ENCODE data around the gene TSGA10IP.

TSGA10IP gene

DNA sequence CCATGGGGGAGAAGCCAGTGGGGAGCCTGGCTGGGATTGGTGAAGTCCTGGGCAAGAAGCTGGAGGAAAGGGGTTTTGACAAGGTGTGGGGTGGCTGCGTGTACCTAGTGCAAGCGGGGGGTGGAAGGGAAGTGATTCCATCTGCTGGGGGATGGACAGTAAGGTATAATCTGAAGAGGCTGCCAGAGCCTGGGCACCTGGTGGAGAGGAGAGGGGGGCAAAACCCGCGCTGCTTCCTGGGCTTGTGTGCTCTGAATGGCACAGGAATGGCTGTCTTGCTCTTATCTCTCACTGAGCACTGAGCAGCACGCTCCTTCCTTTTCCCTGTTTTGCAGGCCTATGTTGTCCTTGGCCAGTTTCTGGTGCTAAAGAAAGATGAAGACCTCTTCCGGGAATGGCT is 58.0 kb downstream of the TSGA10IP start:
- H3K9me3 Mint-ChIP-seq = no peaks in the 10 kb centered on the region
- H3K27ac Mint-ChIP-seq = peak overlapping the region; percentile 93
- H3K4me3 Mint-ChIP-seq = peak overlapping the region; percentile 100
- no peak for DNase-seq
- peaks cover 31% of the 10 kb centered on the region for H3K36me3 Mint-ChIP-seq (ENCODE audit: low read depth)
- no peaks in the 10 kb centered on the region for H3K27me3 Mint-ChIP-seq (ENCODE audit: low read depth, poor library complexity)
- peaks cover 28% of the 10 kb centered on the region for H3K4me1 Mint-ChIP-seq
- TF ChIP-seq CTCF (IDR thresholded peaks at IDR 0.05) = no peak

GRCh38 chr11:66004186-66004585 is 58.9 kb downstream of the TSGA10IP start:
- H3K27me3 Mint-ChIP-seq (ENCODE audit: low read depth, poor library complexity) = no peaks in the 10 kb centered on the region
- TF ChIP-seq CTCF (IDR thresholded peaks at IDR 0.05) = no peak
- peaks cover 22% of the 10 kb centered on the region for H3K36me3 Mint-ChIP-seq (ENCODE audit: low read depth)
- H3K4me1 Mint-ChIP-seq = peaks cover 36% of the 10 kb centered on the region
- no peak overlapping the region for H3K27ac Mint-ChIP-seq
- peak overlapping the region; percentile 68 for H3K4me3 Mint-ChIP-seq
- H3K9me3 Mint-ChIP-seq = no peaks in the 10 kb centered on the region
- DNase-seq = no peak

GRCh38 chr11:66006134-66006890 is 61.0 kb downstream of the TSGA10IP start:
- peaks cover 16% of the 10 kb centered on the region for H3K27me3 Mint-ChIP-seq (ENCODE audit: low read depth, poor library complexity)
- no peak overlapping the region for H3K27ac Mint-ChIP-seq
- H3K36me3 Mint-ChIP-seq (ENCODE audit: low read depth) = peaks cover 11% of the 10 kb centered on the region
- no peaks in the 10 kb centered on the region for H3K9me3 Mint-ChIP-seq
- peaks cover 36% of the 10 kb centered on the region for H3K4me1 Mint-ChIP-seq
- DNase-seq = no peak
- TF ChIP-seq CTCF (IDR thresholded peaks at IDR 0.05) = no peak
- H3K4me3 Mint-ChIP-seq = no peak overlapping the region

DNA sequence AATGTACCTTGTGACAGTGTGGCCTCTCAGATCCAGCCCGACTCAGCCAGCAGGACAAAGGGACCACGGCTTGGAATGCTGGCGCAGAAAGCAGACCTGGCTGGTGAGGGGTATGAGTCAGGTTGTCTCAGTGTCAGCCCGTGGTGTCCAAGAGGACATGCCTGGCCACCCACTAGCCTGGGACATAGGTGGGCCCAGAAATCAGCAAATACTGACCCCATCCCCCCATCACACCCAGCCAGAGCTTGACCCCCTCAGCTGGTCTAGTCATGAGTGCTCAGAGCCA is 61.6 kb downstream of the TSGA10IP start:
- no peak overlapping the region for H3K27ac Mint-ChIP-seq
- peaks cover 20% of the 10 kb centered on the region for H3K27me3 Mint-ChIP-seq (ENCODE audit: low read depth, poor library complexity)
- DNase-seq = no peak
- TF ChIP-seq CTCF (IDR thresholded peaks at IDR 0.05) = no peak
- no peak overlapping the region for H3K4me3 Mint-ChIP-seq
- H3K36me3 Mint-ChIP-seq (ENCODE audit: low read depth) = peaks cover 11% of the 10 kb centered on the region
- peaks cover 31% of the 10 kb centered on the region for H3K4me1 Mint-ChIP-seq
- no peaks in the 10 kb centered on the region for H3K9me3 Mint-ChIP-seq

- no peak overlapping the region for H3K27ac Mint-ChIP-seq
- H3K9me3 Mint-ChIP-seq = no peaks in the 10 kb centered on the region
- H3K27me3 Mint-ChIP-seq (ENCODE audit: low read depth, poor library complexity) = peaks cover 20% of the 10 kb centered on the region
- no peak for DNase-seq
- peaks cover 29% of the 10 kb centered on the region for H3K4me1 Mint-ChIP-seq
- H3K36me3 Mint-ChIP-seq (ENCODE audit: low read depth) = peaks cover 11% of the 10 kb centered on the region
- TF ChIP-seq CTCF (IDR thresholded peaks at IDR 0.05) = no peak
- H3K4me3 Mint-ChIP-seq = no peak overlapping the region
These were observed 61.9 kb downstream of the TSGA10IP start for GRCh38 chr11:66007201-66007634.

DNA sequence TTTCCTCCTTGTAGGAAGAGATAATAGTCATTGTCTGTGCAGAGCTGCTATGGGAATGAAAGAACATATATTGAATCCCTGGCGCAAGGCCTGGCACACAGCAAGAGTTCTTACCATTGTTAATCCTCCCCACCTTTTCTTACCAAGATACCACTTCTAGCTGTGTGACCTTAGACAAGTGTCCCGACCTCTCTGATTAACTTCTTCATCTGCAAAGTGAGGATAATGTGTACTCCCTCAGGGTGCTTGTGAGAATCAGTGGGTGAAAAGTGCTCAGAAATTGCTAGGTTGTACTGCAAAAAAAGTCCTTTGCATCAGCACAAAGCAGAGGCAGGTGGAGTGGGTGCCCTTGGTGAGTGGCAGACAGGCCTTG is 62.8 kb downstream of the TSGA10IP start:
- Mint-ChIP-seq H3K27me3 (ENCODE audit: low read depth, poor library complexity) (peaks cover 25% of the 10 kb centered on the region), H3K27ac (no peak overlapping the region), H3K36me3 (ENCODE audit: low read depth) (peaks cover 11% of the 10 kb centered on the region), H3K4me1 (peaks cover 24% of the 10 kb centered on the region), H3K9me3 (no peaks in the 10 kb centered on the region), H3K4me3 (no peak overlapping the region)
- TF ChIP-seq CTCF (IDR thresholded peaks at IDR 0.05) = no peak
- no peak for DNase-seq

All from nephron progenitor cell (in vitro differentiated cells).